Measurements from ENCODE around the gene PRKCA.

- TF ChIP-seq CREB5 (CRISPR knock-in tag; IDR thresholded peaks at IDR 0.05; ENCODE audit: low read depth) (no peak), POU6F1 (CRISPR knock-in tag; IDR thresholded peaks at IDR 0.05; ENCODE audit: borderline replicate concordance, low read depth) (no peak), RARB (CRISPR knock-in tag; IDR thresholded peaks at IDR 0.05) (no peak), PATZ1 (CRISPR knock-in tag; IDR thresholded peaks at IDR 0.05; ENCODE audit: borderline replicate concordance) (no peak), ZNF70 (CRISPR knock-in tag; IDR thresholded peaks at IDR 0.05) (no peak), ZFP30 (CRISPR knock-in tag; IDR thresholded peaks at IDR 0.05) (no peak), TCF4 (CRISPR knock-in tag; IDR thresholded peaks at IDR 0.05; ENCODE audit: borderline replicate concordance) (no peak)
Observed at GRCh38 chr17:66450852-66451158, 148.4 kb downstream of the PRKCA start.
